ENCODE measurements around the gene LY9.

DNA sequence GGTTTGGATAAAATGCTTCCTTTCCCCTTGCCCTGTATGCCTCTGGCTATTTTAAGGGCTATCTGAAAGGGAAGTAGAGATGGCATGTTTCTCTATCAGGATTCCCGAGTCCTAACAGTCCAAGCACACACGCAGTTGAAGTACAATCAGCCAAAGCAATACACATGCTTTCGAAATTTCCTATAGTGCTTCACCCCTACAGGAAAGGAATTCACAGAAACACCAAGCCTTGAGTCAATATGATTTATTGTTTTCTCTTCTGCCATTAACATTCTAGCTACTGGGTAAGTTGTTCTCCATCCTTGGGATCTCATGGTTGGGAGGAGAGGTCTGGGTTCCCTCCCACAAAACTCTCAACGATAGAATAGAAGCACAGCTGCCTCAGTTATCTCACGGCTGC is 80.3 kb downstream of the LY9 start:
- TF ChIP-seq, protein P1, sequence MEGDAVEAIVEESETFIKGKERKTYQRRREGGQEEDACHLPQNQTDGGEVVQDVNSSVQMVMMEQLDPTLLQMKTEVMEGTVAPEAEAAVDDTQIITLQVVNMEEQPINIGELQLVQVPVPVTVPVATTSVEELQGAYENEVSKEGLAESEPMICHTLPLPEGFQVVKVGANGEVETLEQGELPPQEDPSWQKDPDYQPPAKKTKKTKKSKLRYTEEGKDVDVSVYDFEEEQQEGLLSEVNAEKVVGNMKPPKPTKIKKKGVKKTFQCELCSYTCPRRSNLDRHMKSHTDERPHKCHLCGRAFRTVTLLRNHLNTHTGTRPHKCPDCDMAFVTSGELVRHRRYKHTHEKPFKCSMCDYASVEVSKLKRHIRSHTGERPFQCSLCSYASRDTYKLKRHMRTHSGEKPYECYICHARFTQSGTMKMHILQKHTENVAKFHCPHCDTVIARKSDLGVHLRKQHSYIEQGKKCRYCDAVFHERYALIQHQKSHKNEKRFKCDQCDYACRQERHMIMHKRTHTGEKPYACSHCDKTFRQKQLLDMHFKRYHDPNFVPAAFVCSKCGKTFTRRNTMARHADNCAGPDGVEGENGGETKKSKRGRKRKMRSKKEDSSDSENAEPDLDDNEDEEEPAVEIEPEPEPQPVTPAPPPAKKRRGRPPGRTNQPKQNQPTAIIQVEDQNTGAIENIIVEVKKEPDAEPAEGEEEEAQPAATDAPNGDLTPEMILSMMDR (IDR thresholded peaks at IDR 0.05): no peak
- no peak for TF ChIP-seq POLR2AphosphoS5 (IDR thresholded peaks at IDR 0.05)
